H1 (cell line): ENCODE results near the gene TDRD3.

ENCODE experiments used
- EZH2 ChIP-seq: fragments of 200-600 bp; sonication (generic); IDR thresholded peaks from 2 replicates; pipeline ENCODE4 v1.7.1; 2012; ENCODE audit warnings: low read depth, mild to moderate bottlenecking, moderate library complexity, low read length, inconsistent platforms; ENCODE audit not compliant: severe bottlenecking
- TEAD4 ChIP-seq: IDR thresholded peaks from 2 replicates; pipeline ENCODE4 v1.6.1; 2012; ENCODE audit warnings: low read depth, low read length, inconsistent platforms, mixed read lengths
- ZNF274 ChIP-seq: IDR thresholded peaks from 2 replicates; pipeline ENCODE4 v1.7.0; 2012; ENCODE audit warnings: low read length, borderline replicate concordance; ENCODE audit errors: extremely low read depth
- TF ChIP-seq, protein P1 (sequence below), 3 experiments: IDR thresholded peaks; 1 replicate in 2 of 3; 2 replicates in 1 of 3; pipeline versions ENCODE4 v1.5.1 to v1.6.1; 2011; ENCODE audit warnings: low read length in 3 of 3, mild to moderate bottlenecking in 3 of 3, inconsistent platforms in 2 of 3, low read depth in 1 of 3, moderate library complexity in 1 of 3; ENCODE audit not compliant: insufficient read depth in 1 of 3; ENCODE audit errors: control extremely low read depth in 1 of 3
- TF ChIP-seq, protein P2 (sequence below): IDR thresholded peaks from 2 replicates; pipeline ENCODE4 v1.6.1; 2012; ENCODE audit warnings: low read length, inconsistent platforms

DNA sequence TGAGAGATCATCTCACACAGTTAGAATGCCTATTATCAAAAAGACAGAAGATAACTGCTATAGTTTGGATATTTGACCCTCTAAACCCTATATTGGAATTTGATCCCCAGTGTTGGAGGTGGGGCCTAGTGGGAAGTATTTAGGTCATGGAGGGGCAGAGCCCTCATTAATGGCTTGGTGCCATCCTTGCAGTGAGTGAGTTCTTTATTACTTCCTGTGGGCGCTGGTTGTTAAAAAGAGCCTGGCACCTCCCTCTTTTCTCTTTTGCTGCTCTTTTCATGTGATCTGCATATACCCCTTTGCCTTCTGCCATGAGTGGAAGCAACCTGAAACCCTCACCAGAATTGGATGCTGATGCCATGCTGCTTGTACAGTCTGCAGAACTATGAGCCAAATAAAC lies 66.8 kb downstream of the TDRD3 start:
- TF ChIP-seq, protein P1, sequence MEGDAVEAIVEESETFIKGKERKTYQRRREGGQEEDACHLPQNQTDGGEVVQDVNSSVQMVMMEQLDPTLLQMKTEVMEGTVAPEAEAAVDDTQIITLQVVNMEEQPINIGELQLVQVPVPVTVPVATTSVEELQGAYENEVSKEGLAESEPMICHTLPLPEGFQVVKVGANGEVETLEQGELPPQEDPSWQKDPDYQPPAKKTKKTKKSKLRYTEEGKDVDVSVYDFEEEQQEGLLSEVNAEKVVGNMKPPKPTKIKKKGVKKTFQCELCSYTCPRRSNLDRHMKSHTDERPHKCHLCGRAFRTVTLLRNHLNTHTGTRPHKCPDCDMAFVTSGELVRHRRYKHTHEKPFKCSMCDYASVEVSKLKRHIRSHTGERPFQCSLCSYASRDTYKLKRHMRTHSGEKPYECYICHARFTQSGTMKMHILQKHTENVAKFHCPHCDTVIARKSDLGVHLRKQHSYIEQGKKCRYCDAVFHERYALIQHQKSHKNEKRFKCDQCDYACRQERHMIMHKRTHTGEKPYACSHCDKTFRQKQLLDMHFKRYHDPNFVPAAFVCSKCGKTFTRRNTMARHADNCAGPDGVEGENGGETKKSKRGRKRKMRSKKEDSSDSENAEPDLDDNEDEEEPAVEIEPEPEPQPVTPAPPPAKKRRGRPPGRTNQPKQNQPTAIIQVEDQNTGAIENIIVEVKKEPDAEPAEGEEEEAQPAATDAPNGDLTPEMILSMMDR (IDR thresholded peaks at IDR 0.05; ENCODE audit: control extremely low read depth in 1 of 3, insufficient read depth in 1 of 3, low read depth in 1 of 3, low read length in 3 of 3) = no peak
- TF ChIP-seq ZNF274 (no peak), TEAD4 (no peak), EZH2 (no peak)
- TF ChIP-seq, protein P2, sequence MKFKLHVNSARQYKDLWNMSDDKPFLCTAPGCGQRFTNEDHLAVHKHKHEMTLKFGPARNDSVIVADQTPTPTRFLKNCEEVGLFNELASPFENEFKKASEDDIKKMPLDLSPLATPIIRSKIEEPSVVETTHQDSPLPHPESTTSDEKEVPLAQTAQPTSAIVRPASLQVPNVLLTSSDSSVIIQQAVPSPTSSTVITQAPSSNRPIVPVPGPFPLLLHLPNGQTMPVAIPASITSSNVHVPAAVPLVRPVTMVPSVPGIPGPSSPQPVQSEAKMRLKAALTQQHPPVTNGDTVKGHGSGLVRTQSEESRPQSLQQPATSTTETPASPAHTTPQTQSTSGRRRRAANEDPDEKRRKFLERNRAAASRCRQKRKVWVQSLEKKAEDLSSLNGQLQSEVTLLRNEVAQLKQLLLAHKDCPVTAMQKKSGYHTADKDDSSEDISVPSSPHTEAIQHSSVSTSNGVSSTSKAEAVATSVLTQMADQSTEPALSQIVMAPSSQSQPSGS = no peak
